HEK293 (cell line): Measurements from ENCODE around the gene ARHGAP42.
A peak's percentile ranks its signal among the peaks of the same experiment; 100 is the strongest.

Experiments used
- CTCF ChIP-seq: fragments of 450-650 bp; formaldehyde crosslinking; IDR thresholded peaks from 2 replicates; pipeline ENCODE4 v1.5.1; 2016; ENCODE audit warnings: missing biosample characterization, missing genetic modification characterization
- ZBTB7A ChIP-seq: fragments of 450-650 bp; formaldehyde crosslinking; IDR thresholded peaks from 2 replicates; pipeline ENCODE4 v1.5.1; 2016; ENCODE audit warnings: low read depth, missing biosample characterization, missing genetic modification characterization

DNA sequence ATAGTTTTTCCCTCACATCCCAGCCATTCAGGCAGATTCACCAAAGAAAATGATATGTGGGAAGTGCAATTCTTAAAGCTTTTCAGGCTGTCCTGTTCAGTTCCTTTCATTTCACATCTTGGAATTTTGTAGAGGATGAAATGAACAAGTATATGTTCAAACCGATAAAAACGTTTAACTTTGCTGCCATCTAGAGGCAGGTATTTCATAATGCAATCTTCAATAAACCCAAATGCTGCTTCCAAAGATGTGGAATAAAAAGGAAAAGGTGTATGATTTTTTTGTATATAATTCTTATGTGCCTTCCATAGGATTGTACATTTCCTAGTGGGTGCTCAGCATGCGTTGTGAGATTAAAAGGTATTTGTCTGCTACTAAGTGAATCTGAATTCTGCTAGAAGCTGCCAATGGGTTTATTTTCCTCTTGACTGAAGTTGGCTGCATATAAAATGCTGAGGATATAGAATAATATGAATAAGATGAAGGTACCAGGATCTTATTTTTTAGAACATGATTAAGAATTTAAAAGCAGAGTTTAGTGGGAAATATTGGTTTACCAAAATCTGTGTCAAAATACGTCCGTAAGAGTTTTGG, 243.2 kb downstream of the ARHGAP42 start:
- no peak for TF ChIP-seq ZBTB7A
- 0 out of 2 replicates have a peak, but pooled peaks have one; percentile 16 for TF ChIP-seq CTCF (tag by site-specific recombination)
